Hematopoietic multipotent progenitor cell treated with erythropoietin and hydrocortisone succinate and interleukin-3 and kit ligand, for 15 days (in vitro differentiated cells): ENCODE measurements around the gene POM121L2.
"Not testable (repeated sequence)": the region's sequence is repeated elsewhere in the genome, so short reads cannot be mapped to it uniquely, and the experiment has no call there.

Experiments used
- DNase-seq: peaks from one replicate; pipeline ENCODE4 v3.0.0-alpha.2; 2015; ENCODE audit warnings: low spot score

POM121L2 gene

DNA sequence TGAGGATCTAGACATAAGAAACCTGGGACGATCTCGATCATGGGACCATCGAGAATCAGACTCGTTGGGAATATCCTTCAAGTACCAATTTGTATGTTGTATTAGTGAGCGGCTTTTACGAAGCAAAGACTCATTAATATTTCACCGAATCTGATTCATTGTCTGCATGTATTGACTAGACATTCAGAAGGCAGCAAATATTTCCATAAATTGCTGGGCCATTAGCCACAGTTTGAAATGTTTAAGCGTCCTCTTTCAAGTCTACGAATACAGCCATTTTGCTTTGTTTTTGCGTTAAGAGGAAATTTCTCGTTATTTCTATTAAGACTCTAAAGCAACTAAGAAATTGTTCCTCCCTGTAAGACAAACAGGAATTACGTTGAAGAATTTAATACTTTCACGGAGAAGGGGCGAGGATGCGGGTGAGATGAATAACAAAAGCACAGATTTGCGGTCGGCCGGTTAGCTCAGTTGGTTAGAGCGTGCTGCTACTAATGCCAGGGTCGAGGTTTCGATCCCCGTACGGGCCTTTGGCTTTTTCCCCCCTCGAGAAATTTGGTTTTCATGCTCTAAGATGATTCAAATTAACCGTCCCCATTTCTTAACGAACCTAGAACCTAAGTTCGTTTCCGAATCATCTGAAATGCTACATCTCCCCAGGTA is 18.5 kb downstream of the POM121L2 start:
- no peak for DNase-seq

DNA sequence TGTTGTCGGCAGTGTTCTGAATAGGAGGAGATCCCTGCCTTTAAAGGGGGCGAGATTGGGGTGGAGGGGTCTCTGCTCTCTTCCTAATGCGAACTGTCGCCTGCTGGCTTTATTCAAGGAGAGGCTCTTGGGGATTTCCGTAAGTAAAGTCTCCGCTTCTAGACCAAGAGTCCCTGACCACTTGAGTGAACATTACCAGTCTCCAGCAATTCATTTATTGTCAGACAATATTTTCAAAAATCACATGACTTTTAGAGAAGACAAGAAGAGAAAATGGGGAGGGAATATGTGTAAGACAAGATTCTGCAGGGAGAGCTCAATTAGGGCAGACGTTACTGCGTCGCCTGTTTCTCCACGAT is 21.2 kb downstream of the POM121L2 start:
- no peak for DNase-seq

GRCh38 chr6:27290065-27290849 is 21.8 kb downstream of the POM121L2 start:
- no peak for DNase-seq

DNA sequence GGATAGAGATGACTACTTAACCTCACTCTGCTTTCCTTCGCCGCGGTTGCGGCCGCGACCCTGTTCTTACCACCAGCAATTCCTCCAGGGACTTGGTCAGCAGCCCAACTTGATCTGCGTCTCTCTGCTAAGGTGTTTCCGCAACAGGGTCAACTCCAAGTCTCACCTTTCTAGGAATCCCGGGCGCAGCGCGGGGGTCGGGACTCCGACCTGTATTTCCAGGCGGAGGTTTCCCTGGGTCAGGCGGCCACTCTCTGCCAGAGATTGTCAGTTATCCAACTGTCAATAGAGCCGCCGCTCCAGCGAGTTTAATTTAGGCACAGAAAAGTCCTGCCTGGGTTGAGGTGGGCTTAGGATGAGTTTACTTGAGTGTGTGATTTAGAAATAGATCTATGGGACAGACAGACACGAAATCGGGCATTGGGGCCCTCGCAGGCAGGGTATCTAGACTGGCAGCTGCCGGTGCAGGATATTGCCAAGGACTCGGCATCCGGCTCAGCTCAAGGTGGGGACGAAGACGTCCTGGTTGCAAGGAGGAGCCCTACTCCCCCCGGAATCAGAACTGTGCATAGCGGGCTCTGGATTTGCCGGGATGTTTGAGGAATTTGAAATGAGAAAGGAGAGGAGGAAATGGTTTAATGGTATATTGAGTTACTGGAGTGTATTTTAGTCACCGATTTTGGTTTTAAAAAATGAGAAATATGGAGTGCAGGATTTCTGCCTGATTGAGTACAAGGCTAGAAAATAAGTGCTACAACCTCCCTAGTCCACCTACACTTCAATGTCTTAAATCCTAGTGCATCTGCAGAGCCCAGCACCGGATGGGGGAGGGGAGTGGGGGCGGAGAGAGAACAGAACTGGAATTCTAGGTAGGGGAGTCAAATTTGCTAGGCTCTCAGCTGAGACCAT is 23.7 kb downstream of the POM121L2 start:
- DNase-seq, result no peak

- DNase-seq, result no peak
Measured at GRCh38 chr6:27287751-27288135, 24.3 kb downstream of the POM121L2 start.

GRCh38 chr6:27286141-27286540 is 25.9 kb downstream of the POM121L2 start:
- no peak for DNase-seq

- DNase-seq, result no peak
Measured at GRCh38 chr6:27283279-27283678, 28.8 kb downstream of the POM121L2 start.

- no peak for DNase-seq
Measured at GRCh38 chr6:27281569-27281968, 30.5 kb downstream of the POM121L2 start.

DNA sequence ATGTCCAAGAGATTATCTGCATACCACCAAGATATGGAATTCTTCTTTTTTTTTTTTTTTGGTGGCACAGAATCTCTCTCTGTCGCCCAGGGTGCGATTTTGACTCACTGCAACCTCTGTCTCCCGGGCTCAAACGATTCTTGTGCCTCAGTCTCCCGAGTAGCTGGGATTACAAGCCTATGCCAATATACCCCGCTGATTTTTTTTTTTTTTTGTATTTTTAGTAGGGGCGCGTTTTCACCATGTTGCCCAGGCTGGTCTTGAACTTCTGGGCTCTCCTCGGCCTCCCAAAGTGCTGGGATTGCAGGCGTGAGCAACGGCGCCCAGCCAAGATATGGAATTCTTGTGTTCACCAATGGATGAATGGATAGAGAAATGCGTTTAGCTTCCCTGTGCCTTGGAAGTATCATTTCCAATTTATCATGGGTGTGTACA is 31.0 kb downstream of the POM121L2 start:
- DNase-seq, result no peak

DNA sequence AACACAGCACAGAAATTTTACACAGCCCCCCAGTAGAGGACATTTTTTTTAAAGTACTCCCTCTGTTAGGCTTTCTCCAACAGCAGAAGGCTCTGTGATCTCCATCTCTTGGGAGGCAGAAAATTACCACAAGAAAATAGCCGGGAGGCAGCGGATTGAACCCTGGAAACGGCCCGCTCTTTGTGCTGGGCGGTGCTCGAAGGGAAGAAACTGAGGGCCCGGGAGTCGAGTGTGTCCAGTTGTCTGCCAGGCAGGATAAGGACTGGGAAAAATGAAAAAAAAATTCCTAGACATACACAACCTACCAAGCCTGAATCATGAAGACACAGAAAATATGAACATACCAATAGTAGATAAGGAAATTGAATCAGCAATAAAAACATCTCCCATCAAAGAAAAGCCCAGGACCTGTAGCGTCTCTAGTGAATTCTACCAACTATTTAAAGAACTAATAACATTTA is 31.5 kb downstream of the POM121L2 start:
- no peak for DNase-seq

GRCh38 chr6:27280064-27280539 is 32.0 kb downstream of the POM121L2 start:
- no peak for DNase-seq

GRCh38 chr6:27279513-27280063 is 32.5 kb downstream of the POM121L2 start:
- DNase-seq, result no peak

GRCh38 chr6:27275025-27275956 is 36.8 kb downstream of the POM121L2 start:
- no peak for DNase-seq

GRCh38 chr6:27273783-27274182 is 38.3 kb downstream of the POM121L2 start:
- no peak for DNase-seq

GRCh38 chr6:27268803-27269202 is 43.3 kb downstream of the POM121L2 start:
- no peak for DNase-seq

DNA sequence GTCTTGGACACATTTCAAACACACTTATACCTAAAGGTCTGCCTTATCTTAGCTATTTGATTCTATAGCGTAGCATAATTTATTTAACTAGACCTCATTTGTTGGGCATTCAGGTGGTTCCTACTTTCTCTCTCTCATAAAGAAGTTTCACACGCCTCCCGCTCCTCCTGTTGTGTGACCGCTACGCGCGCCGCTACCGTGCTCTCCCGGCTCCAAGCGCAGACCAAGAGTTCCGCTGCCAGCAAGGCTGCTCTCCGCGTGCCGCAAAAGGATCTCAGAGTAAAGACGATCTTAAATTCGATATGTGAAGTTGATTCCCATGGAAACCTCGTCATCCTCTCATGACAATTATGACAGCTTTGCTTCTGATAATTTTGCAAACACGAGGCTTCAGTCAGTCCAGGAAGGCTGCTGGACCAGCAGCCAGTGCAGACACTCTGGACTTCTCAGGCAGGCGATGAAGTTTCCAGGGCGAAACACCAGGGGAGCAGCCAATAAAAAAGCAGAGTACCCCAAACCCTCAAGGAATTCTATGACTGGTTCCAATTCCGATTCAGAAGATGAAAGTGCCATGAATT is 44.1 kb downstream of the POM121L2 start:
- DNase-seq, result no peak

DNA sequence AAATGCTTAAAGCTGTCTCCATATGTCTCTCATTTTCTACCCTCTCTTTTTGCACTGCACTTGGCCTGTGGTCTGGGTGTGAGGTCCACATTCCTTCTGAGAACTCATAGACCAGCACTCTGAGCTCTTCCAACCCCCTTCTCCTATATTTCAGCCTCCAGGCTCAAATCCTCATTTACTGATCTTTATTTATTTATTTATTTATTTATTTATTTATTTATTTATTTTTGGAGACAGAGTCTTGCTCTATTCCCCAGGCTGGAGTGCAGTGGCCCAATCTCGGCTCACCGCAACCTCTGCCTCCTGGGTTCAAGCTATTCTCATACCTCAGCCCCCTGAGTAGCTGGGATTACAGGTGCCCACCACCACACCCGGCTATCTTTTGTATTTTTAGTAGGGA is 45.1 kb downstream of the POM121L2 start:
- DNase-seq, result not testable (repeated sequence)

GRCh38 chr6:27263886-27264285 is 48.2 kb downstream of the POM121L2 start:
- DNase-seq, result no peak

DNA sequence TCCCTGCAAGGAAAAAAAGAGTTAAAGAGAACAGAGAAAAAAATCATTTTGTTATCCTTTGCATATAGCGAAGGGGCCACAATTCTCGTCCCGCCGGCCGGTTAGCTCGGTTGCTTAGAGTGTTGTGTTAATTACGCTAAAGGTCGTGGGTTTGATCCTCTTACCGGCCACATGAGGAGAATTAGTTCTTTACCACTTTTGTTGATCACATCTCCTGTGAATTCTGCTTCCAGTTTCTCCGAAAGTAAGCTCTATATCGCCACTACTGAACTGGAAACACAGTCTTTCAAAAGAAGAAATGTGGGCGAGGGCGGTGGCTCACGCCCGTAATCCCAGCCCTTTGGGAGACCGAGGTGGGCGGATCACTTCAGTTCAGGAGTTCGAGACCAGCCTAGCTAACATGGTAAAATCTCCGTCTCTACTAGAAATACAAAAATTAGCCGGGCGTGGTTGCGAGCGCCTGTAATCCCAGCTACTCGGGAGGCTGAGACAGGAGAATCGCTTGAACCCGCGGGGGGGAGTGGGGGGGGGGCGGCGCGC is 51.2 kb downstream of the POM121L2 start:
- no peak for DNase-seq

GRCh38 chr6:27260369-27260768 is 51.7 kb downstream of the POM121L2 start:
- DNase-seq, result no peak
